Body of pancreas (tissue), 4 donors: ENCODE measurements around the gene CBR3.

Experiments
- POLR2A ChIP-seq, 3 donors: fragments of 450-650 bp; IDR thresholded peaks; one replicate each; pipeline ENCODE4 v1.6.1; 2016; ENCODE audit warnings: antibody characterized with exemption in 3 of 3, mild to moderate bottlenecking in 2 of 3
- TF ChIP-seq, protein P1 (sequence below), 7 experiments: fragments of 450-650 bp in 4 of 7; fragments of 200-600 bp in 3 of 7; sonication (generic) in 3 of 7; IDR thresholded peaks; one replicate each; pipeline ENCODE4 v1.5.1; 2016 to 2019; ENCODE audit warnings: antibody characterized with exemption in 7 of 7

DNA sequence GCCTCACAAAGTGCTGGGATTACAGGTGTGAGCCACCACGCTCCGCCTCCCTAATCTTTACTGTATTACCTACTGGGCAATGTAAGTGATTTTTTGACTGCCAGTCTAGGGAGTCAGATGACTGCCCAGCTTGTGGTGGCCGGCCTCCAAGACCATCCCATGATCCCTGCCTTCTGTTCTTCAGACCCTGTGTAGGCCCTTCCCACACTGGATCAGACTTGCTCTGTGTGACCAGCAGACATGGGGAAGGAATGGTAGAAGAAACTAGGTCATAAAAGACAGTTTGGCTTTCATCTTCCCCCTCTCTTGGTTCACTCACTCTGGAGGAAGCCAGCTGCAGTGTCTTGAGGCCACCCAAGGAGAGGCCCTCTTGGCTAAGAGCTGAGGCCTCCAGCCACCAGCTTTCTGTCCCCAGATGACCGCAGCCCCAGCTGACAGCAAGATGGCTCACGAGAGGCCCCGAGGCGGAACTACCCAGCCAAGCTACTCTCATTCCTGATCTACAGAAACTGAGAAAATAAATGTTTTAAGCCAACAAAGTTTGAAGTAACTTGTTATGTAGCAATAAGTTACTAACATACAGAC is 14.5 kb upstream of the CBR3 start:
- TF ChIP-seq, protein P1, sequence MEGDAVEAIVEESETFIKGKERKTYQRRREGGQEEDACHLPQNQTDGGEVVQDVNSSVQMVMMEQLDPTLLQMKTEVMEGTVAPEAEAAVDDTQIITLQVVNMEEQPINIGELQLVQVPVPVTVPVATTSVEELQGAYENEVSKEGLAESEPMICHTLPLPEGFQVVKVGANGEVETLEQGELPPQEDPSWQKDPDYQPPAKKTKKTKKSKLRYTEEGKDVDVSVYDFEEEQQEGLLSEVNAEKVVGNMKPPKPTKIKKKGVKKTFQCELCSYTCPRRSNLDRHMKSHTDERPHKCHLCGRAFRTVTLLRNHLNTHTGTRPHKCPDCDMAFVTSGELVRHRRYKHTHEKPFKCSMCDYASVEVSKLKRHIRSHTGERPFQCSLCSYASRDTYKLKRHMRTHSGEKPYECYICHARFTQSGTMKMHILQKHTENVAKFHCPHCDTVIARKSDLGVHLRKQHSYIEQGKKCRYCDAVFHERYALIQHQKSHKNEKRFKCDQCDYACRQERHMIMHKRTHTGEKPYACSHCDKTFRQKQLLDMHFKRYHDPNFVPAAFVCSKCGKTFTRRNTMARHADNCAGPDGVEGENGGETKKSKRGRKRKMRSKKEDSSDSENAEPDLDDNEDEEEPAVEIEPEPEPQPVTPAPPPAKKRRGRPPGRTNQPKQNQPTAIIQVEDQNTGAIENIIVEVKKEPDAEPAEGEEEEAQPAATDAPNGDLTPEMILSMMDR (IDR thresholded peaks at IDR 0.05) = no peak
- TF ChIP-seq POLR2A (IDR thresholded peaks at IDR 0.05) = no peak
